Upper lobe of right lung (tissue), 1 donor: Measurements from ENCODE around the gene SPACA7. TPM values are rescaled to one million over a fixed set of nuclear protein-coding genes. Genes with fewer than 3 reads are reported as not detected.

ENCODE experiments used
- ATAC-seq: fragments of 200-7000 bp; cut with Tn5 transposase; one replicate; pipeline ENCODE4 v1.9.1; 2020; ENCODE audit warnings: mild to moderate bottlenecking, moderate library complexity
- DNase-seq: peaks from one replicate; pipeline ENCODE4 v3.0.0-alpha.2; 2020
- H3K27ac ChIP-seq: fragments of 200-600 bp; one replicate; pipeline ENCODE4 v1.8.0; 2022
- H3K27me3 ChIP-seq: fragments of 200-600 bp; one replicate; pipeline ENCODE4 v1.8.0; 2022; ENCODE audit warnings: mild to moderate bottlenecking
- H3K36me3 ChIP-seq: fragments of 200-600 bp; one replicate; pipeline ENCODE4 v1.8.0; 2022
- H3K4me1 ChIP-seq: fragments of 200-600 bp; one replicate; pipeline ENCODE4 v1.8.0; 2022
- H3K4me3 ChIP-seq: fragments of 200-600 bp; one replicate; pipeline ENCODE4 v1.8.0; 2022; ENCODE audit warnings: mild to moderate bottlenecking
- H3K9me3 ChIP-seq: fragments of 200-600 bp; one replicate; pipeline ENCODE4 v1.8.0; 2022
- intact Hi-C: fragments of 100-400 bp; cut with DNase I; formaldehyde crosslinking; loops from one replicate; pipeline ENCODE4 v1.11.0; 2022
- total RNA-seq: library from RNA; stranded (reverse); fragmentation: NEBNext Ultra II Directional; extraction: Animal tissue kit (Norgen Biotek cat#: 25700); gene quantifications from one replicate; pipeline ENCODE4 v1.2.1, GENCODE V29; 2021
- TF ChIP-seq, protein P1 (sequence below): fragments of 200-600 bp; IDR thresholded peaks from one replicate; pipeline ENCODE4 v1.8.0; 2022; ENCODE audit warnings: antibody characterized with exemption
- donor health status: DM: no; HTN: yes; CAD: no; lungs with severe emphysema.

Gene SPACA7
- total RNA-seq, 1 donor from 2014 or later, result not detected

DNA sequence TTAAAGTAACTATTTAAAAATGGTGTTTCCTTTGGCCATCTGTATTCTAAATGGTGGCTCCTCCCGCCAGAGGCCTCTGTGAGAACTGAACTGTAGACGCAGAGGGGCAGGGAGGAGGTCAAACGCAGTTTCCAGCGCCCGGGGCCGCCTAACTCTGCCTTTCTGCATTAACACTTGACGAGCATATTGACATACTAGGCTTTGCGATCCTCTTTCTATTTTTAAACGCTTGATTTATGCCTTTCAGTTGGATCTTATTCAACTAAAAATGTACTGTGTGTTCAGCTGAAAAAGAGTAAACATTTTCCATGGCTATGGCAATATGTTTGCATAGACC lies 74.7 kb downstream of the SPACA7 start:
- TF ChIP-seq, protein P1, sequence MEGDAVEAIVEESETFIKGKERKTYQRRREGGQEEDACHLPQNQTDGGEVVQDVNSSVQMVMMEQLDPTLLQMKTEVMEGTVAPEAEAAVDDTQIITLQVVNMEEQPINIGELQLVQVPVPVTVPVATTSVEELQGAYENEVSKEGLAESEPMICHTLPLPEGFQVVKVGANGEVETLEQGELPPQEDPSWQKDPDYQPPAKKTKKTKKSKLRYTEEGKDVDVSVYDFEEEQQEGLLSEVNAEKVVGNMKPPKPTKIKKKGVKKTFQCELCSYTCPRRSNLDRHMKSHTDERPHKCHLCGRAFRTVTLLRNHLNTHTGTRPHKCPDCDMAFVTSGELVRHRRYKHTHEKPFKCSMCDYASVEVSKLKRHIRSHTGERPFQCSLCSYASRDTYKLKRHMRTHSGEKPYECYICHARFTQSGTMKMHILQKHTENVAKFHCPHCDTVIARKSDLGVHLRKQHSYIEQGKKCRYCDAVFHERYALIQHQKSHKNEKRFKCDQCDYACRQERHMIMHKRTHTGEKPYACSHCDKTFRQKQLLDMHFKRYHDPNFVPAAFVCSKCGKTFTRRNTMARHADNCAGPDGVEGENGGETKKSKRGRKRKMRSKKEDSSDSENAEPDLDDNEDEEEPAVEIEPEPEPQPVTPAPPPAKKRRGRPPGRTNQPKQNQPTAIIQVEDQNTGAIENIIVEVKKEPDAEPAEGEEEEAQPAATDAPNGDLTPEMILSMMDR, result no peak
- Histone ChIP-seq H3K4me3 (no peak overlapping the region), H3K27ac (no peak overlapping the region), H3K9me3 (no peaks in the 10 kb centered on the region), H3K4me1 (no peaks in the 10 kb centered on the region), H3K36me3 (no peaks in the 10 kb centered on the region), H3K27me3 (peaks cover 7% of the 10 kb centered on the region)
- intact Hi-C loops, result no loop called here
- DNase-seq (no peak), ATAC-seq (no peak)

DNA sequence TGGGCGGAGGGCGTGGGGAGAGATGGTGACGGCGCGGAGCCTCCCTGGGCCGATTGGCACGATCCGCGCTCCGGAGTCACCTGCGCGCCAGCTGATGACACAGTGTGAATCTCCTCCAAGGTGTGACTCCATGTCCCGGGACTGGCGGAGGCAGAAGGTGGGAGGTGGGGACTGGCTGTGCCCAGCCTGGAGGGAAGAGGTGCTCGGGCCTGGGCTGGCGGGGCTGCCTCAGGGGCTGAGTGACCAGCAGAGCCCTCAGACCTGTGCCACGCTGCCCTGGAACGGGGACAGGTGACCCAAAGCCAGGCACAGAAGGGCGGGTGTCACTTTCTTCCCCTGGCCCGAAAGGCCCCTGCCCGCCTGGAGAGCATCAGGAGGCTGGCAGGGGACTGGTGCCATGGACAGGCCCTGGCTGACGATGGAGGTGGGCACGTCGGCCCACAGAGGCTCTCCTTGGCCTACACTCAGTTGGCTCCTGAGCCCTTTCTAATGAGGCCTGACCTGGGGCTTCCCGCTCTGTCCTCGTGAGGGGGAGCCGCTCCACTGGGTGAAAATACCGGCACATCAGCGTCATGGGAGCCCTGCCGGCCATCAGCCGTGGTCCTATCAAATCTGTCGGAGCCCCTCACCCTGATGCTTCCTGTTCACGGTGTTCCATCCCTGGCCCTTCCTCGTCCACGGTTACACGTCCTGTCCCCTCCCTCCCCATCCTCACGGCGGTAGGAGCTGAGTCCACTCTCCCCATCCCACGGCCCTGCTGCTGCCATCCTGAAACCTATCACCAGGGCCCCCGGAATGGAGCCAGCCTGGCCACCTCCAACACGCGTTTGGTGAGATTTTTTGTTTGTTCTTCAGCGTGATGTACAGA lies 75.6 kb downstream of the SPACA7 start:
- Histone ChIP-seq H3K36me3 (no peaks in the 10 kb centered on the region), H3K4me3 (no peak overlapping the region), H3K4me1 (no peaks in the 10 kb centered on the region), H3K27me3 (peaks cover 7% of the 10 kb centered on the region), H3K27ac (no peak overlapping the region), H3K9me3 (no peaks in the 10 kb centered on the region)
- TF ChIP-seq, protein P1, result no peak
- ATAC-seq, result no peak
- intact Hi-C loops, result no loop called here
- no peak for DNase-seq

DNA sequence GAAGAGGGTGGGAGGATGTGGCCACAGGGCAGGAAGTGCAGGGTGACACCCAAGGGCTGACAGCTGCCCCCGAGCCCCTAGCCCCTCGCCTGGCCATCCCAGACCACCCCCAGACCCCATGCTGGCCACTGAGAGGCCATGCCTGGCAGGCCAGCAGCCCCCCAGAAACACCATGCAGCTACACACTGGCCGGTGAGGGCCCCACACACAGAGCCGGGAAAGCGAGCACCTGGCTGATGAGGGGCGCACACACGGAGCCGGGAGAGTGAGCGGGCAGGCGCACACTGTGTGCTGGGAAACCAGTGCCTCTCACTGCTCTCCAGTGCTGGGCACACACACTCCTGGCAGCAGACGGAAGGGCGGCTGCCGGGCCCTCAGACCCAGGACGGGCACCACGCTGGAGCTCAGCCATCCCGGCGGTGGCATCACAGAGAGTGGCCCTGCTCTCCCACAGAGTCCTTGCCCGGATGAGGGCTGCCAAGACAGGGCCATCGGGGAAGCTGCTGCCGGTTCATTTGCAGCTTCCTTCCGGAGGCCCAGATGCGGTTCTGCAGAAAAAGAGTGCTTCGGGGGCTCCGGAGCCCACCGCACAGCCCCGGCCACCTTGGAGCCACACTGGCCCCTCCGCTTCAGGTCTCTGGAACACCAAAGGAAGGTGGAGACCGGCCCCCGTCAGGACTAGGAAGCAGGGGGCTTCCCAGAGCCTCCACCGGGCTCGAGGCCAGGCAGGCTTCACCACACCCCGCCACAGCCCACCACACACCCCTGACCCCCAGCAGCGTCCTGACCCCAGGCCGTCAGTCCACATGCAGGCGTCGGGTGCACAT lies 76.4 kb downstream of the SPACA7 start:
- no peak for ATAC-seq

DNA sequence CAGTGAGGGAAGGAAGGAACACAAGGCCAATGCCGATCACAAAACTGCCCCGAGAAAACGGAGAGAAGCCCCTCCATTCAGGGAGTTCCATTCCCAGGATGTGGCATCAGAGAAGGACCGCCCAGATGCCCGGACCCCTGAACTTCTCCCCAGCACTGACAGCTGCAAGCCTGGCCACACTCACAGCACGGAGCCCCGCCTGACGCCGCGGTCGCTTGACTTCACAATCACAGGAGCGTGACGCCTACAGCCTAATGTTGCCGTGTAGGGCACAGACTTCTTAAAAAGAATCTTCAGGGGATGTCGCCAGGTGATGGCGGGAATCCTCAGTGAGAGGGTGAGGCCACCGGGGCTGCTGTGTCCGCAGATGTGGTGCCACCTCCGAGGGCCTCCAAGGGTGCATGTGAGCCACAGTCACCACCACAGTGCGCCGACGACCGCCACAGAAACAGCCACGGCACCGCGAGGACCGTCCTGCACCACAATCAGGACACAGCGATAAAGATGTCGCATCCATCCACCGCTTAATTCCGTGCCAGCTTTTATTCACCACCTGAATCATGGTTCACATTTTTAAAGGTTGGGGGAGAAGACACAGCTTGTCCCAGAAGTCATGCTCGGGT lies 77.2 kb downstream of the SPACA7 start:
- no peak overlapping the region for H3K4me3 ChIP-seq
- ATAC-seq (no peak), DNase-seq (no peak)
- no peaks in the 10 kb centered on the region for H3K9me3 ChIP-seq
- intact Hi-C loops, result no loop called here
- H3K4me1 ChIP-seq, result no peaks in the 10 kb centered on the region
- H3K27me3 ChIP-seq, result peaks cover 7% of the 10 kb centered on the region
- no peaks in the 10 kb centered on the region for H3K36me3 ChIP-seq
- no peak overlapping the region for H3K27ac ChIP-seq
- TF ChIP-seq, protein P1, result no peak

More for the DNA sequence above, 76.4 kb downstream of the SPACA7 start:
- Histone ChIP-seq H3K27ac (no peak overlapping the region), H3K9me3 (no peaks in the 10 kb centered on the region), H3K36me3 (no peaks in the 10 kb centered on the region), H3K27me3 (peaks cover 7% of the 10 kb centered on the region), H3K4me3 (no peak overlapping the region), H3K4me1 (no peaks in the 10 kb centered on the region)
- intact Hi-C loops, result no loop called here
- TF ChIP-seq, protein P1, result no peak
- no peak for DNase-seq

DNA sequence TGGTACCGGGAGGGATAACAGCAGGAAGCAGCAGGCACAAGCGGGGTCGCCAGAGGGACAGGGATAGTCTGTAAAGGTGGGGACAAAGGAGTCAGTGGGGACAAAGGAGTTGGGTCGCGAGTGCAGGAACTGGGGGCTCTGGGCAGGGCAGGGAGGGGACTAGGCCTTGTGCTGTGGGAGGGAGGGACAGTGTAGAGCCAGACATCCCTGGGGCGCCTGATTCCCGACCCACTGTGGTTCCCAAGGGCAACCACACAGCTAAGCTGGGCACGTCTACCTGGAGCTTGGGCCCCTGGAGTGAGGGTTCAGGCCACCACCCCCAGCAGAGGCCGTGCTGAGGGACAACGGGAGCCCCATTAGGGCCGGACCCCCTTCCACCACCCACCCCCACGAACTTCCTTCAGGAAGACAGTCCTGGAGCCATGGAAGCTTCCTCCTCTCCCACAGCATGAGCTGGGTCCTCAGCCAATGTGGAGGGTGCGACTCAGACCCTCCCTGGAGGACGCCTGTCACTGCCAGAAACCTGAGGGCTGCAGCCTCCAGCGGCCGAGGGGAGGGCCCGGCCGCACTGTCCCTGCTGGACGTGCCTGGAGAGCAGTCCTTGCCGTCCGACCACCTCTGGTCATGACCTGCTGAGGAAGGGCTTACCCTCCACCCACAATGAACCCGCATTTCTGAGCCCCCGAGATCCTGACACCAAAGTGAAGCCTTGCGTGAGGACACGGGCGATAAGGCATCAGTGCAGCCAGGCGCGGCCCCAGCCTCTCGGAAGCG lies 77.9 kb downstream of the SPACA7 start:
- Histone ChIP-seq H3K27ac (no peak overlapping the region), H3K4me3 (no peak overlapping the region)
- DNase-seq, result no peak

More for the DNA sequence above, 77.9 kb downstream of the SPACA7 start:
- intact Hi-C loops, result no loop called here
- Histone ChIP-seq H3K4me1 (no peaks in the 10 kb centered on the region), H3K36me3 (no peaks in the 10 kb centered on the region), H3K9me3 (no peaks in the 10 kb centered on the region), H3K27me3 (peaks cover 7% of the 10 kb centered on the region)
- TF ChIP-seq, protein P1, result no peak
- no peak for ATAC-seq
